GM12878 (cell line): Measurements from ENCODE around the gene ABR. TPM values are rescaled to one million over a fixed set of nuclear protein-coding genes. Genes with fewer than 3 reads are reported as not detected.

Experiments
- BACH1 ChIP-seq: fragments of 450-650 bp; IDR thresholded peaks from 2 replicates; pipeline ENCODE4 v1.6.1; 2017; ENCODE audit warnings: mild to moderate bottlenecking, borderline replicate concordance
- CBX5 ChIP-seq: sonication (generic); IDR thresholded peaks from 2 replicates; pipeline ENCODE4 v1.6.1; 2016; ENCODE audit warnings: low read depth, moderate library complexity, mild to moderate bottlenecking, inconsistent platforms
- CHD2 ChIP-seq: IDR thresholded peaks from 2 replicates; pipeline ENCODE4 v1.6.1; 2011; ENCODE audit warnings: low read depth, low read length, improper control_type of control experiment, borderline replicate concordance
- CREM ChIP-seq: IDR thresholded peaks from 2 replicates; pipeline ENCODE4 v1.6.1; 2014; ENCODE audit warnings: antibody characterized with exemption, low read depth
- DPF2 ChIP-seq: fragments of 450-650 bp; IDR thresholded peaks from 2 replicates; pipeline ENCODE4 v1.6.1; 2017; ENCODE audit warnings: mild to moderate bottlenecking
- EED ChIP-seq: sonication (generic); IDR thresholded peaks from 2 replicates; pipeline ENCODE4 v1.6.1; 2016; ENCODE audit warnings: antibody characterized with exemption, low read depth
- EGR1 ChIP-seq, 2 experiments: IDR thresholded peaks; 1 replicate in 1 of 2; 2 replicates in 1 of 2; pipeline ENCODE4 v1.6.1; 2011 to 2012; ENCODE audit warnings: low read depth in 2 of 2, low read length in 2 of 2, borderline replicate concordance in 1 of 2, mild to moderate bottlenecking in 1 of 2, moderate library complexity in 1 of 2
- GABPA ChIP-seq: IDR thresholded peaks from 2 replicates; pipeline ENCODE4 v1.6.1; 2014; ENCODE audit warnings: antibody characterized with exemption, low read depth, mild to moderate bottlenecking, inconsistent platforms
- HSF1 ChIP-seq: fragments of 150-350 bp; IDR thresholded peaks from 2 replicates; pipeline ENCODE4 v1.6.1; 2014; ENCODE audit warnings: mild to moderate bottlenecking, low read depth, low read length
- IKZF2 ChIP-seq, 2 experiments: fragments of 450-650 bp; IDR thresholded peaks; 2 replicates each; pipeline ENCODE4 v1.6.1; 2017; ENCODE audit warnings: mild to moderate bottlenecking in 2 of 2, moderate library complexity in 2 of 2
- IRF4 ChIP-seq: IDR thresholded peaks from 2 replicates; pipeline ENCODE4 v1.6.1; 2011; ENCODE audit warnings: low read depth, low read length
- MAX ChIP-seq: IDR thresholded peaks from 2 replicates; pipeline ENCODE4 v1.6.1; 2012; ENCODE audit warnings: low read depth, low read length, improper control_type of control experiment
- MEF2A ChIP-seq: IDR thresholded peaks from 2 replicates; pipeline ENCODE4 v1.6.1; 2011; ENCODE audit warnings: low read depth, mild to moderate bottlenecking, low read length, moderate library complexity; ENCODE audit not compliant: insufficient read depth
- MTA3 ChIP-seq: IDR thresholded peaks from 2 replicates; pipeline ENCODE4 v1.6.1; 2012; ENCODE audit warnings: low read length, inconsistent platforms, borderline replicate concordance
- PAX8 ChIP-seq: fragments of 450-650 bp; IDR thresholded peaks from 2 replicates; pipeline ENCODE4 v1.6.1; 2017; ENCODE audit warnings: mild to moderate bottlenecking, moderate library complexity
- POU2F2 ChIP-seq: IDR thresholded peaks from 3 replicates; pipeline ENCODE4 v1.6.1; 2011; ENCODE audit warnings: low read depth, mild to moderate bottlenecking, low read length, borderline replicate concordance
- RUNX3 ChIP-seq: IDR thresholded peaks from 2 replicates; pipeline ENCODE4 v1.6.1; 2012; ENCODE audit warnings: low read length, inconsistent platforms
- TBL1XR1 ChIP-seq: IDR thresholded peaks from 2 replicates; pipeline ENCODE4 v1.6.1; 2012; ENCODE audit warnings: low read depth, low read length, improper control_type of control experiment
- ZNF687 ChIP-seq: fragments of 450-650 bp; IDR thresholded peaks from 2 replicates; pipeline ENCODE4 v1.6.1; 2017; ENCODE audit warnings: mild to moderate bottlenecking, moderate library complexity
- ZZZ3 ChIP-seq: IDR thresholded peaks from 2 replicates; pipeline ENCODE4 v1.6.1; 2011; ENCODE audit warnings: low read depth; ENCODE audit not compliant: control insufficient read depth, insufficient read length
- polyA plus RNA-seq, 11 experiments: library from polyadenylated mRNA; depleted of rRNA in 4 of 11; unstranded in 6 of 11; stranded (reverse) in 5 of 11; fragments of >200 nt; fragmentation: Nextera tagmentation in 4 of 11; fragmentation: Illumina TruSeq in 1 of 11; extraction: Ambion mirVana in 4 of 11; extraction: Trizol in 1 of 11; gene quantifications; 1 replicate in 1 of 11; 2 replicates in 10 of 11; pipeline versions ENCODE4 v1.2.1 to v1.2.3, GENCODE V29; 2011 to 2016; ENCODE audit warnings: inconsistent platforms in 2 of 11, missing spikeins in 2 of 11, low read depth in 1 of 11
- total RNA-seq, 4 experiments: library from RNA; depleted of rRNA in 3 of 4; stranded (reverse); fragments of >200 nt in 3 of 4; fragmentation: Illumina TruSeq in 1 of 4; extraction: Trizol in 1 of 4; gene quantifications; 2 replicates each; pipeline versions ENCODE4 v1.2.1 to v1.2.3, GENCODE V29; 2013 to 2021
- TF ChIP-seq, protein P1 (sequence below): fragments of 450-650 bp; IDR thresholded peaks from 2 replicates; pipeline ENCODE4 v1.6.1; 2017; ENCODE audit warnings: mild to moderate bottlenecking, moderate library complexity

ABR gene
- total and polyA plus RNA-seq, 10 of the 15 experiments (the other 5 are each of a cell fraction or from before 2014, with no cell fraction given): 1.4 to 112 (median 30.0) TPM

GRCh38 chr17:1197781-1198490 is 18.2 kb upstream of the ABR start (continued):
- peak; percentile 94 for TF ChIP-seq MAX
- TF ChIP-seq BACH1: no peak
- peak; percentile 94 for TF ChIP-seq RUNX3
- peak; percentile 92 to 93 for TF ChIP-seq IKZF2 (IDR thresholded peaks at IDR 0.05)
- TF ChIP-seq ZZZ3: no peak
- peak; percentile 39; the same call in 1 of the 2 replicates for TF ChIP-seq IRF4
- peak; percentile 80; the same call in 1 of the 2 replicates for TF ChIP-seq CHD2
- peak; percentile 72; the same call in 2 of the 3 replicates for TF ChIP-seq POU2F2
- TF ChIP-seq CBX5: peak; percentile 28; the same call in 1 of the 2 replicates
- TF ChIP-seq, protein P1, sequence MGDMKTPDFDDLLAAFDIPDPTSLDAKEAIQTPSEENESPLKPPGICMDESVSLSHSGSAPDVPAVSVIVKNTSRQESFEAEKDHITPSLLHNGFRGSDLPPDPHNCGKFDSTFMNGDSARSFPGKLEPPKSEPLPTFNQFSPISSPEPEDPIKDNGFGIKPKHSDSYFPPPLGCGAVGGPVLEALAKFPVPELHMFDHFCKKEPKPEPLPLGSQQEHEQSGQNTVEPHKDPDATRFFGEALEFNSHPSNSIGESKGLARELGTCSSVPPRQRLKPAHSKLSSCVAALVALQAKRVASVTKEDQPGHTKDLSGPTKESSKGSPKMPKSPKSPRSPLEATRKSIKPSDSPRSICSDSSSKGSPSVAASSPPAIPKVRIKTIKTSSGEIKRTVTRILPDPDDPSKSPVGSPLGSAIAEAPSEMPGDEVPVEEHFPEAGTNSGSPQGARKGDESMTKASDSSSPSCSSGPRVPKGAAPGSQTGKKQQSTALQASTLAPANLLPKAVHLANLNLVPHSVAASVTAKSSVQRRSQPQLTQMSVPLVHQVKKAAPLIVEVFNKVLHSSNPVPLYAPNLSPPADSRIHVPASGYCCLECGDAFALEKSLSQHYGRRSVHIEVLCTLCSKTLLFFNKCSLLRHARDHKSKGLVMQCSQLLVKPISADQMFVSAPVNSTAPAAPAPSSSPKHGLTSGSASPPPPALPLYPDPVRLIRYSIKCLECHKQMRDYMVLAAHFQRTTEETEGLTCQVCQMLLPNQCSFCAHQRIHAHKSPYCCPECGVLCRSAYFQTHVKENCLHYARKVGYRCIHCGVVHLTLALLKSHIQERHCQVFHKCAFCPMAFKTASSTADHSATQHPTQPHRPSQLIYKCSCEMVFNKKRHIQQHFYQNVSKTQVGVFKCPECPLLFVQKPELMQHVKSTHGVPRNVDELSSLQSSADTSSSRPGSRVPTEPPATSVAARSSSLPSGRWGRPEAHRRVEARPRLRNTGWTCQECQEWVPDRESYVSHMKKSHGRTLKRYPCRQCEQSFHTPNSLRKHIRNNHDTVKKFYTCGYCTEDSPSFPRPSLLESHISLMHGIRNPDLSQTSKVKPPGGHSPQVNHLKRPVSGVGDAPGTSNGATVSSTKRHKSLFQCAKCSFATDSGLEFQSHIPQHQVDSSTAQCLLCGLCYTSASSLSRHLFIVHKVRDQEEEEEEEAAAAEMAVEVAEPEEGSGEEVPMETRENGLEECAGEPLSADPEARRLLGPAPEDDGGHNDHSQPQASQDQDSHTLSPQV: 0 out of 2 replicates have a peak, but pooled peaks have one; percentile 28
- peak; percentile 89; the same call in 1 of the 2 replicates for TF ChIP-seq TBL1XR1
- TF ChIP-seq GABPA: 0 out of 2 replicates have a peak, but pooled peaks have one; percentile 6
- TF ChIP-seq MTA3: peak; percentile 53; the same call in 1 of the 2 replicates
- TF ChIP-seq CREM: peak; percentile 71
- 0 out of 2 replicates have a peak, but pooled peaks have one; percentile 52 for TF ChIP-seq MEF2A
- TF ChIP-seq EGR1 (IDR thresholded peaks at IDR 0.05; ENCODE audit: borderline replicate concordance in 1 of 2, low read depth in 2 of 2, low read length in 2 of 2): peak in 1 of 2 experiments; percentile 82; a peak in 2 of 3 replicates
- peak; percentile 87 for TF ChIP-seq EED
- peak; percentile 61 for TF ChIP-seq DPF2
- no peak for TF ChIP-seq HSF1
- TF ChIP-seq PAX8: no peak
- peak; percentile 99 for TF ChIP-seq ZNF687
